Prostate gland (tissue), 2 donors: ENCODE results near the gene SCN1B.

ENCODE experiments used
- CTCF ChIP-seq, 4 experiments: fragments of 200-600 bp in 2 of 4; fragments of 450-650 bp in 2 of 4; sonication (generic) in 2 of 4; IDR thresholded peaks; 1 replicate in 3 of 4; 2 replicates in 1 of 4; pipeline ENCODE4 v1.5.1; 2016 to 2019; ENCODE audit warnings: antibody characterized with exemption in 4 of 4, mild to moderate bottlenecking in 2 of 4, moderate library complexity in 2 of 4
- POLR2AphosphoS5 ChIP-seq: sonication (generic); formaldehyde crosslinking; IDR thresholded peaks from one replicate; pipeline ENCODE4 v1.6.1; 2017; ENCODE audit warnings: antibody characterized with exemption

GRCh38 chr19:35037716-35038622, 7.7 kb downstream of the SCN1B start:
- no peak for TF ChIP-seq CTCF (IDR thresholded peaks at IDR 0.05)
- TF ChIP-seq POLR2AphosphoS5, result no peak
